Measurements from ENCODE around the gene MESP2. TPM values are rescaled to one million over a fixed set of nuclear protein-coding genes. Genes with fewer than 3 reads are reported as not detected.

Gene MESP2
- total RNA-seq, 2 donors from 2014 or later: 0.22 to 1.3 TPM

DNA sequence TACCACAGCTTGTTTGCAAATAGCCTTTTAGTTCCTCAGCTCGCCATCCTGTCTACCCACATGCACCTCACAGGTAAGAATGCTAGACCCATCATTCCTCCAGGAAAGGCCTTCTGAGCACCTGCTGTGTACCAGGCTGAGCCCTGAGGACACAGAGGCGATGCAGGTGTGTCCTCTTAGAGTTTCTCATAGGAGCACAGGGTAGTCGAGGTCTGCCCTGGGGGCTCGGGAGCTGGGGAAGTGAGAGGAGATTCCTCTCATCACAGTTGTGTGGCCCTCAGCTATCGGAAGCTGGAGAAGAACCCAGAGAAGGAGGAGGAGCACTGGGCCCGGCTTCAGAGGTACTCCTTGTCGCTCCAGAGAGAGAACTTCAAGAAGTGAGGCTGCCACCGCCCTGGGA is 33.1 kb upstream of the MESP2 start:
- WGBS, 2 experiments (ENCODE audit: insufficient coverage in 1 of 2, insufficient read length in 1 of 2): 86 to 87% methylated on average over 8 of the region's 8 CpGs
- H3K27ac Mint-ChIP-seq: no peak overlapping the region
- TF ChIP-seq, protein P1, sequence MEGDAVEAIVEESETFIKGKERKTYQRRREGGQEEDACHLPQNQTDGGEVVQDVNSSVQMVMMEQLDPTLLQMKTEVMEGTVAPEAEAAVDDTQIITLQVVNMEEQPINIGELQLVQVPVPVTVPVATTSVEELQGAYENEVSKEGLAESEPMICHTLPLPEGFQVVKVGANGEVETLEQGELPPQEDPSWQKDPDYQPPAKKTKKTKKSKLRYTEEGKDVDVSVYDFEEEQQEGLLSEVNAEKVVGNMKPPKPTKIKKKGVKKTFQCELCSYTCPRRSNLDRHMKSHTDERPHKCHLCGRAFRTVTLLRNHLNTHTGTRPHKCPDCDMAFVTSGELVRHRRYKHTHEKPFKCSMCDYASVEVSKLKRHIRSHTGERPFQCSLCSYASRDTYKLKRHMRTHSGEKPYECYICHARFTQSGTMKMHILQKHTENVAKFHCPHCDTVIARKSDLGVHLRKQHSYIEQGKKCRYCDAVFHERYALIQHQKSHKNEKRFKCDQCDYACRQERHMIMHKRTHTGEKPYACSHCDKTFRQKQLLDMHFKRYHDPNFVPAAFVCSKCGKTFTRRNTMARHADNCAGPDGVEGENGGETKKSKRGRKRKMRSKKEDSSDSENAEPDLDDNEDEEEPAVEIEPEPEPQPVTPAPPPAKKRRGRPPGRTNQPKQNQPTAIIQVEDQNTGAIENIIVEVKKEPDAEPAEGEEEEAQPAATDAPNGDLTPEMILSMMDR (conservative IDR thresholded peaks at IDR 0.05): no peak
- peaks cover 2% of the 10 kb centered on the region for H3K4me1 Mint-ChIP-seq
- no peaks in the 10 kb centered on the region for H3K9me3 ChIP-seq (ENCODE audit: control insufficient read depth, low read length)
- no peaks in the 10 kb centered on the region for H3K36me3 ChIP-seq (ENCODE audit: control insufficient read depth, insufficient read depth, low read length)
- H3K27me3 ChIP-seq (ENCODE audit: control insufficient read depth, insufficient read depth, low read length, poor library complexity, severe bottlenecking): peaks cover 40% of the 10 kb centered on the region
- H3K27ac ChIP-seq (ENCODE audit: low read depth, low read length): no peak overlapping the region
- no peaks in the 10 kb centered on the region for H3K9me3 Mint-ChIP-seq
- no peaks in the 10 kb centered on the region for H3K4me1 ChIP-seq (ENCODE audit: control insufficient read depth, insufficient read depth, low read length)
- no peaks in the 10 kb centered on the region for H3K36me3 Mint-ChIP-seq (ENCODE audit: low read depth)
- no peak overlapping the region for H3K4me3 Mint-ChIP-seq
- H3K9ac ChIP-seq (ENCODE audit: extremely low read depth, low read length, poor library complexity, severe bottlenecking): no peak overlapping the region
- peaks cover 28% of the 10 kb centered on the region for H3K27me3 Mint-ChIP-seq (ENCODE audit: insufficient read depth)
- H3K4me3 ChIP-seq (ENCODE audit: low read length): no peak overlapping the region
- no peak for DNase-seq

DNA sequence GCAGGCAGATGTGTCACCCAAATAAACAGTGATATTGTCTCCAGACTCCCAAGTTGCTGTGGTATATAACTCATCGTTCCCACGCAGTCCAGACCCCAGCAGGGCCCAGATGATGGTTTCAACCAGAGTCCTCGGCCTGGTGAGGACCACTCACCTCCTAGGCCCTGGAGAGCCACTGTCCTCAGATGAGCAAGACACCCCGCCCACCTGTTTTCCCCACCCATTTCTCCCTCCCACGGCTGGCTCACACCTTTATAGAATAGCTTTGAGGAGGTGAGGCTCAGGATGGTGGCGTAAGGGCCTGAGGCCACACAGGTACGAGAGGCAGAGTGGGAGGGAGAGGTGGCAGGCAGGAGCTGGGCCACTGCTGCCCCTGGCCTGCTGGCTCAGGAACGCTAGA is 32.5 kb upstream of the MESP2 start:
- H3K4me3 ChIP-seq (ENCODE audit: low read length): no peak overlapping the region
- no peak overlapping the region for H3K9ac ChIP-seq (ENCODE audit: extremely low read depth, low read length, poor library complexity, severe bottlenecking)
- no peak overlapping the region for H3K4me3 Mint-ChIP-seq
- H3K9me3 ChIP-seq (ENCODE audit: control insufficient read depth, low read length): no peaks in the 10 kb centered on the region
- H3K36me3 Mint-ChIP-seq (ENCODE audit: low read depth): no peaks in the 10 kb centered on the region
- peaks cover 25% of the 10 kb centered on the region for H3K27me3 Mint-ChIP-seq (ENCODE audit: insufficient read depth)
- no peaks in the 10 kb centered on the region for H3K9me3 Mint-ChIP-seq
- no peak overlapping the region for H3K27ac ChIP-seq (ENCODE audit: low read depth, low read length)
- H3K27ac Mint-ChIP-seq: no peak overlapping the region
- H3K4me1 Mint-ChIP-seq: peaks cover 2% of the 10 kb centered on the region
- TF ChIP-seq, protein P1 (conservative IDR thresholded peaks at IDR 0.05): no peak
- H3K27me3 ChIP-seq (ENCODE audit: control insufficient read depth, insufficient read depth, low read length, poor library complexity, severe bottlenecking): peaks cover 46% of the 10 kb centered on the region
- 83 to 95% methylated on average over 3 to 6 of the region's 8 CpGs for WGBS, 2 experiments (ENCODE audit: insufficient coverage in 1 of 2, insufficient read length in 1 of 2)
- H3K4me1 ChIP-seq (ENCODE audit: control insufficient read depth, insufficient read depth, low read length): no peaks in the 10 kb centered on the region
- DNase-seq: no peak
- no peaks in the 10 kb centered on the region for H3K36me3 ChIP-seq (ENCODE audit: control insufficient read depth, insufficient read depth, low read length)

- TF ChIP-seq, protein P1 (conservative IDR thresholded peaks at IDR 0.05): no peak
- H3K27ac Mint-ChIP-seq: no peak overlapping the region
- H3K27me3 Mint-ChIP-seq (ENCODE audit: insufficient read depth): peaks cover 10% of the 10 kb centered on the region
- Histone ChIP-seq H3K4me3 (ENCODE audit: low read length) (no peak overlapping the region), H3K4me1 (ENCODE audit: control insufficient read depth, insufficient read depth, low read length) (no peaks in the 10 kb centered on the region), H3K27ac (ENCODE audit: low read depth, low read length) (no peak overlapping the region), H3K9ac (ENCODE audit: extremely low read depth, low read length, poor library complexity, severe bottlenecking) (no peak overlapping the region), H3K36me3 (ENCODE audit: control insufficient read depth, insufficient read depth, low read length) (no peaks in the 10 kb centered on the region), H3K9me3 (ENCODE audit: control insufficient read depth, low read length) (no peaks in the 10 kb centered on the region), H3K27me3 (ENCODE audit: control insufficient read depth, insufficient read depth, low read length, poor library complexity, severe bottlenecking) (peaks cover 62% of the 10 kb centered on the region)
- H3K9me3 Mint-ChIP-seq: no peaks in the 10 kb centered on the region
- no peaks in the 10 kb centered on the region for H3K36me3 Mint-ChIP-seq (ENCODE audit: low read depth)
- WGBS, 2 experiments (ENCODE audit: insufficient coverage in 1 of 2, insufficient read length in 1 of 2): 77 to 90% methylated on average over 4 to 13 of the region's 13 CpGs
- H3K4me1 Mint-ChIP-seq: peaks cover 2% of the 10 kb centered on the region
- no peak for DNase-seq
- no peak overlapping the region for H3K4me3 Mint-ChIP-seq
These were observed 31.0 kb upstream of the MESP2 start for GRCh38 chr15:89745131-89745530.
